SU-DHL-6 (cell line): ENCODE data around the gene SMAD3.

Source experiments
- CTCF ChIP-seq: fragments of 200-600 bp; sonication (generic); IDR thresholded peaks from one replicate; pipeline ENCODE4 v1.5.1; 2017; ENCODE audit warnings: antibody characterized with exemption, mild to moderate bottlenecking, low read length, moderate library complexity; ENCODE audit not compliant: insufficient read depth, poor library complexity, severe bottlenecking
- EZH2phosphoT487 ChIP-seq: fragments of 200-600 bp; sonication (generic), shearing (Covaris generic); conservative IDR thresholded peaks from 2 replicates; pipeline ENCODE4 v1.6.1; 2018; ENCODE audit warnings: mild to moderate bottlenecking, antibody characterized with exemption, low read length, moderate library complexity, mixed read lengths

GRCh38 chr15:67146875-67147381 is 81.5 kb downstream of the SMAD3 start:
- no peak for TF ChIP-seq CTCF
- no peak for TF ChIP-seq EZH2phosphoT487
